GM21381 (cell line): ENCODE results near the gene DNAH14.
"Not testable (repeated sequence)": the region's sequence is repeated elsewhere in the genome, so short reads cannot be mapped to it uniquely, and the experiment has no call there.

ENCODE experiments used
- ATAC-seq: cut with Tn5 transposase; IDR thresholded peaks from one replicate; pipeline ENCODE4 v1.9.1; 2021; ENCODE audit warnings: mild to moderate bottlenecking, moderate library complexity; ENCODE audit not compliant: unreplicated experiment

Gene DNAH14

DNA sequence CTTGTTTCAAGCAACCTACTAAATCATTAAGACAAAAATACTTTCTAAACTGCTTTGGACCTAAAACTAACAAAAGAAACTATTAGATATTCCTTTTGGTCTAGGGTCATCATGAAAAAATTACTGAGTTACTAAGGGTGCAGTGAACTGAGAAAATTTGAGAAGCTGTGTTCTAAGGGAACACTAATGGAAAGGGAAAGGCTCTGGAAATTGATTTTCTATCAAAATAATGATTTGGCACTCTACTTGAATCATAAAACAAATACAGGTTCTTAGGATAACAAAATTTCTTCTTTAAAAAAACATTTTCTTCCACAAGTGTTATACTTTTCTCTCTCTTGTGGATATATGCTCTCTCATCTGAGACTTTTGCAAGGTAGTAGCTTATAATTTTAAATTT lies 213.5 kb downstream of the DNAH14 start:
- ATAC-seq, result no peak

DNA sequence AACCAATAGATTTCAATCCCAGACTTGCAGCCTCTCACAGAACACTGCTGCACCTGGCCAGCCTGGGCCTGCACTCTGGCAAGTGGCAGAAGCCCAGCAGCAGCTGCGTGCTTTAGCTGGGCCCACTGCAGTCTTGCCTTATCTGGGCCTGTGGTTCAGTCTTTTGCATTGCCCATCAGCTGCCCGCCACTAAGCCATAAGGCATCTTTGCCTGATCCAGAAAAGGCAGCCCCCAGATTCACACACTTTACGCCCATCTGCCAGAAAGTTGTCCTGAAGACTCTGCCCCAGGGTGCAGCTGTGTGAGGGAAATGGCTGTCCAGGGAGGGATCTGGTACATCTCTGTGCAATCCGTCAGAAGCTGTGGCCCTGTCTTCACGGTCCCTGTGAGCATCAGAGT lies 217.0 kb downstream of the DNAH14 start:
- no peak for ATAC-seq

DNA sequence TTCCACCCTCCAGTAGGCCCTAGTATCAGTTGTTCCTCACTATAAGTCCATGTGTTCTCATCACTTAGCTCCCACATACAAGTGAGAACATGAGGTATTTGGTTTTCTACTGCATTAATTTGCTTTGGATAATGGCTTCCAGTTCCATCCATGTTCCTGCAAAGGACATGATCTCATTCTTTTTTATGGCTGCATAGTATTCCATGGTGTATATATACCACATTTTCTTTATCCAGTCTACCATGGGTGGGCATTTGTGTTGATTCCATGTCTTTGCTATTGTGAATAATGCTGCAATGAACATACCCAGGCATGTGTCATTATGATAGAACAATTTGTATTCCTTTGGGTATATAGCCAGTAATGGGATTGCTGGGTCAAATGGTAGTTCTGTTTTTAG lies 218.3 kb downstream of the DNAH14 start:
- not testable (repeated sequence) for ATAC-seq

DNA sequence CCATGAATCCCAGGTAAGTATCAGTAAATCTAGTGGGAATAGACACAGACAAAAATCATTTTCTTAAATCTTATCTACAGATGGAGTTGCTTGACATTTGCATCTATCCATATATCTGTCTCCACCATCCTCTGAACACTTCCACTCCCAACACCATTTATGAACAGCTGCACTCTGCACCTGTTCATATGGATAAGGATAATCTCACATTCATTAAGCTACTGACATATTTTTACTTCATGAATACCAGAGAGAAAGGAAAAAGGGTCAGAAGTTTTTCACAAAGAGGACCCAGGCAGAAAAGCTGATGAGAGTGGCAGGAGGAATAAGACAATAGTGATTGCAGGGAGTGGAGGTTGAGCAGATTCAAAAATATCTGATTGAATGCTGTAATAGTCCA lies 222.6 kb downstream of the DNAH14 start:
- no peak for ATAC-seq

DNA sequence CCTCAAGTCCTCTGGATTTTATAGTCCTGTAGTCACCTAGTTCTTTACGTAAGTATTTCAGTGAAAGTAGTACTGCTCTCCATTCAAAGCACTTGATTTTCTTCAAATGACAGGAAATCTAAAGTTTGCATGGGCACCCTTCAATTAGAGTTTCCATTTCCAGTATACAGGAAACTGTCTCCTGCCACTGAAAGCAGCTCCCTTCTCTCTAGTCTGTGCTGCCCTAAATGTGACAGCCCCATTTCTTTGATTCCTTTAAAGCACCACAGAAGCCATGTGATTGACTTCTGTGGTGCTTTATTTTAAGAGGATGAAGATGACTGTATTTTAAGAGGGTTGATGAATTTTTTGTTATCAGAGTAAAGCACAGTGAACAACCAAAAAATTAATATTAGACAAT lies 226.1 kb downstream of the DNAH14 start:
- ATAC-seq, result no peak

DNA sequence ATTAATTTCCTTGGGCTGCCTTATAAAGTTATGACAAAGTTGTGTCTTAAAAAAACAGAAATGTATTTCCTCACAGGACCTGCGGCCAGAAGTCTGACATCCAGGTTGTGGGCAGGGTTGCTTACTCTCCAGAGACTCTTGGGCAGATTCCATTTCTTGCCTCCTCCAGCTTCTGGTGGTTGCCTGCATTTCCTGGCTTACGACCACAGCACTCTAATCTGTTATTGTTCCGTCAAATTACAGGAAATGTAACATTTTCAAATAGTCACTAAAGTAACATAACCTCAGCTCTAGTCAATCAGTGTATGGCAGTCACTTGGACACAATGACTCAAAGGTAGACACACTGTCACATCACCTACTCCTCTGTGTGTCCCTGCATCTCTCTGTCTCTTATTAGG lies 226.8 kb downstream of the DNAH14 start:
- no peak for ATAC-seq

DNA sequence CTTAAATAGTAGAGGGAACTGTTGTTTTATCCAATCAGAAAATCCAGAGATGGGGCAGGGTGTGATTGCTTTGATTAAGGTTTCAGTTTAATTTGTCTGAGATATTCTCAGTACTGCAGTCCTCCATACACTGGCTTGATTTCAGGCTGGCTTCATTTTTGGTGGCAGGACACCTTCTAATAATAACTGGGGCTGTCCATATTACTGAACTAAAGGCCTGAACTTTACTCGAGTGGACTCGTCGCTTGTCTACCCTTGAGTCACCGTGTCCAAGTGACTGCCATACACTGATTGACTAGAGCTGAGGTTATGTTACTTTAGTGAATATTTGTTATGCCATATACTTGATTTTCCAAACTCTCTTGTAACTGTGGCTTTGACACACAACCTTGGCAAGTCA lies 228.8 kb downstream of the DNAH14 start:
- ATAC-seq, result no peak

DNA sequence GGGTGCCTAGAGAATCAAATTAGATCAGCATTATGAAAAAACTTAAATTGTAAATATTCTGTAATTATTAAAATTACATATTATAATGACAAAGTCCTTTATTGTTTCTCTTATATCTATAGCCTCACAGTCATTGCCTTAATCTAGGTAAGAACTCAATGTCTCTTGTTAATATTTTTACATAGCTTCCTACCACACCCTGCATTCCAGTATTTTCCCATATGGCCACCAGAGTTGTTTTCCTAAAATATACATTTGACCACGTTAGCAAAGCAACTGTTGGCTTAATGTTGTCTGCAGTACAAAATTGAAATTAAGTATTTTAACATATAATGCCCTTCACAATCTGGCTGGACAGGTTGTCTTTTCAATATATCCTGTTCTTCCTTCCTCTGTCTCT lies 230.3 kb downstream of the DNAH14 start:
- no peak for ATAC-seq

DNA sequence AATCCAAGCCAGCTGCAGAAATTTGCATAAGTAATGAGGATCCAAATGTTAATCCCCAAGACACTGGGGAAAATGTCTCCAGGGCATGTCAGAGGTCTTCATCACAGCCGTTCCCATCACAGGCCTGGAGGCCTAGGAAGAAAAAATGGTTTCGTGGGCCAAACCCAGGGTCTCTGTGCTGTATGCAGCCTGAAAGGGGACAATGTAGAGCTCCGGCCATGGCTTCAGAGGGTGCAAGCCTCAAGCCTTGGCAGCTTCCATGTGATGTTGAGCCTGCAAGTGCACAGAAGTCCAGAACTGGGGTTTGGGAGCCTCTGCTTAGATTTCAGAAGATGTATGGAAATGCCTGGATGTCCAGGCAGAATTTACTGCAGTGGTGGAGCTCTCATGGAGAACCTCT lies 247.9 kb downstream of the DNAH14 start:
- ATAC-seq, result not testable (repeated sequence)

DNA sequence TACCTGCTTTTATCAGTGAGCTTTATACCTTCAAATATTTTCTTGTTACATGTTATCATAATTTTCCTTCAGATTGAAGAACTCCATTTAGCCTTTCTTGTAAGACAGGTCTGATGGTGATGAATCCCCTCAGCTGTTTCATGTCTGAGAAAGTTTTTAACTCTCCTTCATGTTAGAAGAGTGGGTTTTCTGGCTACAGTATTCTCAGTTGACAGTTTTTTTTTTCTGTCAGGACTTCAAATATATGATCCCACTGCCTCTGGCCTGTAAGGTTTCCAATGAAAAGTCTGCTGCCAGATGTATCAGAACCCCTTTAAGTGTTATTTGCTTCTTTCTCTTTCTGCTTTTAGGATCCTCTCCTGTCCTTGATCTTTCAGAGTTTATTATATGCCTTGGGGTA lies 250.2 kb downstream of the DNAH14 start:
- ATAC-seq, result no peak

DNA sequence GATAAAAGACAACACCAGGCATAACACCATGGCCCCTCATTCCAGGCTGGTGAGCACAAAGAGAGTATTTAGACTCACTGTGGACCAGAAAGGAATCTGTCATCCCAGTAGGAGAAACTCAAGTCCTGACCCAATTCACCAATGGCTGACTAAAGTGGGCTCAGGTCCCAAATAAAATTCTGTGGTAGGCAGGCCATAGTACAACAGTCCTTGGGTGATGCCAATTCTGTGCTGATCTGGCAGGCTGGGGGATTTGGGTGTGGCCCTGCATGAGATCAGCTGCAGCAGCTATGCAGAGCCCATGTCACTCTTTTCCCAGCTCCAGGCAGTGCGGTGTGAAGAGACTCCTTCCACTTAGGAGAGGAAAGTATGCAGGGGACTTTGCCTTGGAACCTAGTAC lies 253.2 kb downstream of the DNAH14 start:
- ATAC-seq, result no peak

DNA sequence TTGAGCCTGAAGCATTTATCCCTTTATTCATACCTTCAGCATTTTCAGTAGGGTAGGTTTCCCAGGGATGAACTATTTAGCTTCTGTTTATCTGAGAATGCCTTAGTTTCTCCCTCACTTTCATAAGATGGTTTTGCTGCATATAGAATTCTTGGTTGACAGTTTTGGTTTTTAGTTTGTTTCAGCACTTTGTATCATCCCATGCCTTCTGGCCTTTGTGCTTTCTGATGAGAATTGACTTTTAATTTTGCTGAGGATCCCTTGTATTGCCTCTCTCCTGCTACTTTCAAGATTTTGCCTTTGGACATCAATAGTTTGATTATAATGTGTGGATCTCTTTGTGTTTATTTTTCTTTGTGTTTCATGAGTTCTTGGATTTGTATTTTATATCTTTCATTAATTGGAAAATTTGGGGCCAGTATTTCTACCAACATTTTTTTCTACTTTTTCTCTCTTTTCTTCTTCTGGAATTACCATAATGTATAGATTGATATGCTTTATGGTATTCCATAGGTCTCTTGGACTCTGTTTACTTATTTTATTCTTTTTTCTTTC lies 261.8 kb downstream of the DNAH14 start:
- ATAC-seq, result no peak

DNA sequence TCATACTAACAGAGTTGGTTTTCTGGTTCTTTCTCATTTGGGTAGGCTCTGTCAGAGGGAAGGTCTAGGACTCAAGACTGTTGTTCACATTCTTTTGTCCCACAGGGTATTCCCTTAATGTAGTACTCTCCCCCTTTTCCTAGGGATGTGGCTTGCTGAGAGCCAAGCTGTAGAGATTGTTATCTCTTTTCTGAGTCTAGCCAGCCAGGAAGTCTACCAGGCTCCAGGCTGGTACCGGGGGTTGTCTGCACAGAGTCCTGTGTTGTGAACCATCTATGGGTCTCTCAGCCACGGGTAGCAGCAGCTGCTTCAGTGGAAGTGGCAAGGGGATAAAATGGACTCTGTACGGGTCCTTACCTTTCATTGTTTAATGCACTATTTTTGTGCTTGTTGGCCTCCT lies 272.0 kb downstream of the DNAH14 start:
- no peak for ATAC-seq

DNA sequence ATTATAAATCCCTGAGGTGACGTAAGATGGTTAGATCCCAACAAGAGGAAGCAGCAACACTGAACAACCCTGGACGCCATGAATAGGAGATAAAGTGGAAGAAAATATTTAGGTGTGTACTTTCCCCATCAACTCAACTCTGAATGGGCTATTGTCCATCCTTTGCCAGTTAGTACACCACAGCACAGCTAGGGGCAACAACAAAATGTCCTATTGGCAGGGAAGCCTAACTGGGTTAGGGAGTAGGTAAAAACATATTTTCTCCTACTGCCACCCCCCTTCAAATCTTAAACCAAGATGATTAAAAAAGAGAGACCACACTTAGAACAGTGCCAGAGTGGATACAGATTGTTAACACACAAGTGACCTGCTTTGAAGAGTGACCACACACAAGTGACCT lies 278.3 kb downstream of the DNAH14 start:
- ATAC-seq, result no peak

DNA sequence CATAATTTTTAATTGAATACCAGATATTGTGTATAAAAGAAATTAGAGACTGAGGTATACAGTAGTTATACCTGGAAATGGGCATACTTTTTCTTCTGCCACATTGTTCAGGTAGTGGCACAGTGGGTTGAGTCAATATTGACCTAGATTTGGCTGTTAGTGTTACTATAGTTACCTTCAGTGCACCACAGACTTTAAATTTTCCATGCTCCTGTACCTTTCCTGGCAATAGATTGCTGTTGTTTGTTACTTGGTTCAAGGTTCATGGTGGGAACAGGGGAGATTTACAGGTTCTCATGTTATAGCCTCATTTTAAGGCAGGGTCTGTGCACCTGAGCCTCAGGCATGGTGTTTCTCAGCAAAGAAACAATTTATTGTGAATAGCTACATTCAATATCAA lies 279.7 kb downstream of the DNAH14 start:
- no peak for ATAC-seq

DNA sequence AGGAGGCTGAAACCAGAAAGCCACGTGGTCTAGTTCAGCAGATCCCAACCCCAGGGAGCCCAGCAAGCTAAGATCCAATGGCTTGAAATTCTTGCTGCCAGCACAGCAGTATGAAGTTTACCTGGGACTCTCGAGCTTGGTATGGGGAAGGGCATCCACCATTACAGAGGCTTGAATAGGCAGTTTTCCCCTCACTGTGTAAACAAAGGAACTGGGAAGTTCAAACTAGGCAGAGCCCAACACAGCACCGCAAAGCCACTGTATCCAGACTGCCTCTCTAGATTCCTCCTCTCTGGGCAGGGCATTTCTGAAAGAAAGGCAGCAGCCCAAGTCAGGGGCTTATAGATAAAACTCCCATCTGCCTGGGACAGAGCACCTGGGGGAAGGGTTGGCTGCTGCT lies 280.7 kb downstream of the DNAH14 start:
- not testable (repeated sequence) for ATAC-seq

DNA sequence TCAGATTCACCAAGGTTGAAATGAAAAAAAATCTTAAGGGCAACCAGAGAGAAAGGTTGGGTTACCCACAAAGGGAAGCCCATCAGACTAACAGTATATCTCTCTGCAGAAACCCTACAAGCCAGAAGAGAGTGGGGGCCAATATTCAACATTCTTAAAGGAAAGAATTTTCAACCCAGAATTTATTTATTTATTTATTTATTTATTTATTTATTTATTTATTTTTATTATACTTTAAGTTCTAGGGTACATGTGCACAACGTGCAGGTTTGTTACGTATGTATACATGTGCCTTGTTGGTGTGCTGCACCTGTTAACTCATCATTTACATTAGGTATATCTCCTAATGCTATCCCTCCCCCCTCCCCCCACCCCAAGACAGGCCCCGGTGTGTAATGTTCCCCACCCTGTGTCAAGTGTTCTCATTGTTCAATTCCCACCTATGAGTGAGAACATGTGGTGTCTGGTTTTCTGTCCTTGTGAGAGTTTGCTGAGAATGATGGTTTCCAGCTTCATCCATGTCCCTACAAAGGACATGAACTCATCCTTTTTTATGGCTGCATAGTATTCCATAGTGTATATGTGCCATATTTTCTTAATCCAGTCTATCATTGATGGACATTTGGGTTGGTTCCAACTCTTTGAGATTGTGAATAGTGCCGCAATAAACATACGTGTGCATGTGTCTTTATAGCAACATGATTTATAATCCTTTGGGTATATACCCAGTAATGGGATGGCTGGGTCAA lies 282.4 kb downstream of the DNAH14 start:
- ATAC-seq, result not testable (repeated sequence)

DNA sequence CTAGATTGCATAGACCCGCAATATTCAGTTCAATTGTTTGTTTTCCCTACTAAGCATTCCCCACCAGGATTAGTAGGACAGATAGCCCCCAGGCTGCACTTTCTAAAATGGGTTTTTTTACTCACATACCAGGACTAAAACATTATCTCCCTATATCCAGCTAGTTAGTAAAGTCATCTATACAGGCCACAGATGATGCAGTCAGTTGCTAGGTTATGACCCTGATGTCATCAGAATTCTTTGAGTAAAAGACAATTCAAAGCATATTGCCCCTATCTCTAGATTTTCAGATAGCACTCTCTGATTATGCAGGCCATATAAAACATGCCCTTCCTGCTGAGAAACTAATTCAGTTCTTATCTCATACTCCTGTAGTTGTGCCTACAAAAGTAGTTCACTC lies 294.8 kb downstream of the DNAH14 start:
- no peak for ATAC-seq

DNA sequence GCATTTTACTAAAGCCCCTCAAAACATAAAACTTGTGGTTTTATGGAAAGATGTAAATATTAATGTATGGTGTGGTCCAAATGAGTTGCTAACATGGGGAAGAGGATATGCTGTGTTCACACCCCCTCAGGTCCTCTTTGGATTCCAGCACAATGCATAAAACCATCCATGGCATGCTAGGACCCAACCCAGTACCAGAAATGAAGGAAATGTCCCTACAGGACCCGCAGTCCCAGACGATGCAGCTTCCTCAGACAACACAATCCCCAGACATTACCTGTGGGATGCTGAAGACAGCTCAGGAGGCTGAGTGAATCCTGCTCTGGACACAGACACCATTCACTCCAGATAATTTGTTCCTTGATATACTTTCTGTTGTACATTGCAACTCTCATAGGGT lies 296.2 kb downstream of the DNAH14 start:
- ATAC-seq, result no peak

DNA sequence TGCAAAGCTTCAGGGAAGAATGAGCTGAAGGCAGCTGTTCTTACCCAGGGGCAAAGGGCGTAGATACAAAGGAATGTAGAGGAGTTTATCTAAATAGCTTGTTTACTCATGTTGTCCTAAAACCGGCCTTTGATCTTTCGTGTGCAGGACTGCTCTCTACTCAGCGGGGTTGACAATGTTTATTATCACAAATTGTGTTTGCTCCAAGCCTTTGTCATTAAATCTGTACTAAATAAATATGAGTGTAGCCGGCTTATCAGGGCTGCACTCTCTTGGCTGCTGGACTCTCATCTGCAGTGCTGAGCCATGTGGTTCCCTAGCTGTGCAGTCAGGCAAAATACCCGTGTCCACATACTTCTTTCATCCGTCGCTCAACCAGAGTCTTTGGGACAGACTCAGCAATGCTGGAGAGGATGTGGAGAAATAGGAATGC lies 299.4 kb downstream of the DNAH14 start:
- no peak for ATAC-seq

DNA sequence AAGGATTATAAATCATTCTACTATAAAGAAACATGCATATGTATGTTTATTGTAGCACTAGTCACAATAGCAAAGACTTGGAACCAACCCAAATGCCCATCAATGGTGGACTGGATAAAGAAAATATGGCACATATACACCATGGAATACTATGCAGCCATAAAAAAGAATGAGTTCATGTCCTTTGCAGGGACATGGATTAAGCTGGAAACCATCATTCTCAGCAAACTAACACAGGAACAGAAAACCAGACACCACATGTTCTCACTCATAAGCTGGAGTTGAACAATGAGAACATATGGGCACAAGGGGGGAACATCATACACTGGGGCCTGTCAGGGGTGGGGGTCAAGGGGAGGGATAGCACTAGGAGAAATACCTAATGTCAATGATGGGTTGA lies 300.0 kb downstream of the DNAH14 start:
- not testable (repeated sequence) for ATAC-seq

DNA sequence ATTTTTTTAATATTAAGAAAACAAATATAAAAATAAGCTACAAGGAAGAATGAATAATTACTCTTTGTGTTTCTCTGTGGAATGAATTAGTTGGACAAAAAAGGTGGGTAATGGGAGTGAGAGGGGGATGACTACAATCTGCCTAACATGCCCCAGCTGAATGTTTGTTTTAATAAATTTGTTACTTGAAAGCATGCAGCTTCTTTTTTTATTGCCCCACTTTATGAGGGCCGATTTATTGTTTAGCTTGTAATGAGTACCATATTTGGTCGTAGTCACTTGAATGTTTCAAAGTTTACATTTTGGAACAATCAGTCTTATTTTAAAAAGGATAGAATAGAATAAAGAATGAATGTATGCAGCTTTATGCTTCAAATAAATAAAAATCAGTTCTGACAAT lies 301.0 kb downstream of the DNAH14 start:
- no peak for ATAC-seq

DNA sequence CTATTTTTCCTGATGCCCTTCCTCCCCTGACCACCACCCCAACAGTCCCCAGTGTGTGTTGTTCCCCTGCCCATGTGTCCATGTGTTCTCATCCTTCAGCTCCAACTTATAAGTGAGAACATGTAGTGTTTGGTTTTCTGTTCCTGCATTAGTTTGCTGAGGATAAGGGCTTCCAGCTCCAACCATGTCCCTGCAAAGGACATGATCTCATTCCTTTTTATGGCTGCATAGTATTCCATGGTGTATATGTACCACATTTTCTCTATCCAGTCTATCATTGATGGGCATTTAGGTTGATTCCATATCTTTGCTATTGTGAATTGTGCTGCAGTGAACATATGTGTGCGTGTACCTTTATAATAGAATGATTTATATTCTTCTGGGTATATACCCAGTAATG lies 303.5 kb downstream of the DNAH14 start:
- ATAC-seq, result not testable (repeated sequence)
